ENCODE results near the gene DMRTC1B. TPM values are rescaled to one million over a fixed set of nuclear protein-coding genes. Genes with fewer than 3 reads are reported as not detected.
"Not testable (repeated sequence)": the region's sequence is repeated elsewhere in the genome, so short reads cannot be mapped to it uniquely, and the experiment has no call there.

The DMRTC1B gene
- not detected for total RNA-seq

- H3K27me3 ChIP-seq, DNase-seq: not testable (repeated sequence)
These were observed at the start of gene DMRTC1B for GRCh38 chrX:72776653-72777466. DMRTC1B (plus strand) TSS chrX:72776890; CDS start chrX:72845136, 68,246 bp downstream.

GRCh38 chrX:72727846-72728245, 48.8 kb upstream of the DMRTC1B start:
- no peak for DNase-seq
- TF ChIP-seq POLR2A (IDR thresholded peaks at IDR 0.05) (no peak), CTCF (IDR thresholded peaks at IDR 0.05) (no peak)
- no peaks in the 10 kb centered on the region for H3K36me3 ChIP-seq
- H3K27me3 ChIP-seq: no peaks in the 10 kb centered on the region
- H3K4me1 ChIP-seq: no peaks in the 10 kb centered on the region
- no peaks in the 10 kb centered on the region for H3K9me3 ChIP-seq
- no peak overlapping the region for H3K4me3 ChIP-seq
- no peak overlapping the region for H3K27ac ChIP-seq

More at GRCh38 chrX:72776653-72777466, at the start of gene DMRTC1B:
- H3K27ac ChIP-seq, H3K9me3 ChIP-seq, H3K4me1 ChIP-seq, H3K4me3 ChIP-seq, H3K36me3 ChIP-seq: not testable (repeated sequence)

GRCh38 chrX:72733636-72734035, 43.1 kb upstream of the DMRTC1B start:
- H3K27ac ChIP-seq, H3K4me1 ChIP-seq, H3K9me3 ChIP-seq, H3K4me3 ChIP-seq, H3K36me3 ChIP-seq, H3K27me3 ChIP-seq, DNase-seq: not testable (repeated sequence)

- TF ChIP-seq POLR2A (IDR thresholded peaks at IDR 0.05) (no peak), CTCF (IDR thresholded peaks at IDR 0.05) (no peak)
- Histone ChIP-seq H3K9me3 (no peaks in the 10 kb centered on the region), H3K36me3 (no peaks in the 10 kb centered on the region), H3K4me1 (no peaks in the 10 kb centered on the region), H3K4me3 (no peak overlapping the region), H3K27me3 (no peaks in the 10 kb centered on the region), H3K27ac (no peak overlapping the region)
- DNase-seq: no peak
These were observed 41.1 kb upstream of the DMRTC1B start for GRCh38 chrX:72735561-72735960.

- H3K4me3 ChIP-seq, H3K36me3 ChIP-seq, H3K9me3 ChIP-seq, H3K27me3 ChIP-seq, H3K27ac ChIP-seq, H3K4me1 ChIP-seq, DNase-seq: not testable (repeated sequence)
These were observed 31.1 kb upstream of the DMRTC1B start for GRCh38 chrX:72745546-72745945.

- not testable (repeated sequence) for H3K9me3 ChIP-seq, DNase-seq, H3K27ac ChIP-seq, H3K27me3 ChIP-seq, H3K4me1 ChIP-seq, H3K4me3 ChIP-seq, H3K36me3 ChIP-seq
These were observed 28.1 kb upstream of the DMRTC1B start for GRCh38 chrX:72748545-72748944.

- DNase-seq, H3K36me3 ChIP-seq, H3K27me3 ChIP-seq, H3K27ac ChIP-seq, H3K4me1 ChIP-seq, H3K4me3 ChIP-seq, H3K9me3 ChIP-seq: not testable (repeated sequence)
These were observed 16.2 kb upstream of the DMRTC1B start for GRCh38 chrX:72760454-72760853.

GRCh38 chrX:72777467-72777790, 739 bp downstream of the DMRTC1B start:
- not testable (repeated sequence) for DNase-seq, H3K4me3 ChIP-seq, H3K27me3 ChIP-seq, H3K27ac ChIP-seq, H3K4me1 ChIP-seq, H3K9me3 ChIP-seq, H3K36me3 ChIP-seq

- not testable (repeated sequence) for H3K4me1 ChIP-seq, H3K36me3 ChIP-seq, H3K4me3 ChIP-seq, H3K9me3 ChIP-seq, DNase-seq, H3K27me3 ChIP-seq, H3K27ac ChIP-seq
These were observed 1.5 kb downstream of the DMRTC1B start for GRCh38 chrX:72778146-72778545.

- H3K27ac ChIP-seq, H3K27me3 ChIP-seq, H3K9me3 ChIP-seq, H3K4me3 ChIP-seq, H3K4me1 ChIP-seq, H3K36me3 ChIP-seq, DNase-seq: not testable (repeated sequence)
These were observed 5.9 kb downstream of the DMRTC1B start, which contains the start of gene FAM236B for GRCh38 chrX:72782560-72782959. FAM236B (minus strand) TSS chrX:72782660; CDS start chrX:72782560, 100 bp downstream.

- not testable (repeated sequence) for H3K36me3 ChIP-seq, H3K4me3 ChIP-seq, H3K27me3 ChIP-seq, H3K27ac ChIP-seq, H3K9me3 ChIP-seq, DNase-seq, H3K4me1 ChIP-seq
These were observed 6.8 kb downstream of the DMRTC1B start for GRCh38 chrX:72783365-72783936.

- not testable (repeated sequence) for H3K4me1 ChIP-seq, H3K9me3 ChIP-seq, H3K36me3 ChIP-seq, DNase-seq, H3K4me3 ChIP-seq, H3K27ac ChIP-seq, H3K27me3 ChIP-seq
These were observed 7.3 kb downstream of the DMRTC1B start for GRCh38 chrX:72783964-72784363.

- H3K27ac ChIP-seq, H3K4me1 ChIP-seq, DNase-seq, H3K27me3 ChIP-seq, H3K36me3 ChIP-seq, H3K9me3 ChIP-seq, H3K4me3 ChIP-seq: not testable (repeated sequence)
These were observed 11.5 kb downstream of the DMRTC1B start for GRCh38 chrX:72788142-72788541.

All from Peyer's patch (tissue), 4 donors.